Activated CD4-positive, alpha-beta T cell treated with anti-CD3 and anti-CD28 coated beads, Interleukin-2, amount 10 ng/mL, durations not matched to agents 7 days and 5 days (primary cell): ENCODE results near the gene LPCAT2. TPM values are rescaled to one million over a fixed set of nuclear protein-coding genes. Genes with fewer than 3 reads are reported as not detected.

Experiments
- CTCF ChIA-PET: fragments of 350-600 bp; sonication (Branson Sonifier 250); formaldehyde crosslinking; loops from one replicate; lab custom pipeline; 2021; ENCODE audit warnings: antibody characterized with exemption; lab: Charles Lee
- POLR2A ChIA-PET: fragments of 350-600 bp; sonication (Branson Sonifier 250); formaldehyde crosslinking; loops from one replicate; lab custom pipeline; 2021; ENCODE audit warnings: antibody characterized with exemption; lab: Charles Lee
- DNase-seq: peaks from one replicate; pipeline ENCODE4 v3.0.0-alpha.2; 2020
- H3K27ac Mint-ChIP-seq: one replicate; pipeline ENCODE4 v1.8.0; 2021; ENCODE audit warnings: mild to moderate bottlenecking, moderate library complexity, mixed read lengths
- H3K27me3 Mint-ChIP-seq: one replicate; pipeline ENCODE4 v1.8.0; 2021; ENCODE audit warnings: mixed read lengths
- H3K36me3 Mint-ChIP-seq: one replicate; pipeline ENCODE4 v1.8.0; 2021; ENCODE audit warnings: low read depth, mixed read lengths
- H3K4me1 Mint-ChIP-seq: one replicate; pipeline ENCODE4 v1.8.0; 2021; ENCODE audit warnings: mixed read lengths
- H3K4me3 Mint-ChIP-seq: one replicate; pipeline ENCODE4 v1.8.0; 2021; ENCODE audit warnings: mild to moderate bottlenecking, moderate library complexity, mixed read lengths
- H3K9me3 Mint-ChIP-seq: one replicate; pipeline ENCODE4 v1.8.0; 2021; ENCODE audit warnings: mixed read lengths
- total RNA-seq, 2 experiments: library from RNA; stranded (reverse); gene quantifications; one replicate each; pipeline ENCODE4 v1.2.3, GENCODE V29; 2021

Gene LPCAT2
- total RNA-seq, 2 experiments from 2014 or later, result 0.30 to 0.87 TPM

DNA sequence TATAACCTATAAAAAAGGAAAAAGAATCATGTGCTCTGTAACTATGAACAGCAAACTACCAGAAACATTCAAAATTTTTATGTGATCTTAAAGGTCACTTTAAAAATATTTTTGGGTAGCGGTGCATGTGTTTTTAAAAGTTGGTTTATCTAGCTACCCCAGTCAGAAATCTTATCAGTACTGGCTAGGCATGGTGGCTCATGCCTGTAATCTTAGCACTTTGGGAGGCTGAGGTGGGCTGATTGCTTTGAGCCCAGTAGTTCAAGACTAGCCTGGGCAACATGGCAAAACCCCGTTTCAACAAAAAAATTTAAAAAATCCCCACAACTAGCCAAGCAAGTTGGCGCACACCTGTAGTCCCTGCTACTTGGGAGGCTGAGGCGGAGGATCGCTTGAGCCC, 61.3 kb downstream of the LPCAT2 start:
- Mint-ChIP-seq H3K9me3 (no peaks in the 10 kb centered on the region), H3K27ac (no peak overlapping the region), H3K27me3 (peaks cover 9% of the 10 kb centered on the region), H3K4me3 (no peak overlapping the region), H3K4me1 (no peaks in the 10 kb centered on the region), H3K36me3 (no peaks in the 10 kb centered on the region)
- ChIA-PET CTCF (no interaction called here), POLR2A (no interaction called here)
- DNase-seq, result no peak

DNA sequence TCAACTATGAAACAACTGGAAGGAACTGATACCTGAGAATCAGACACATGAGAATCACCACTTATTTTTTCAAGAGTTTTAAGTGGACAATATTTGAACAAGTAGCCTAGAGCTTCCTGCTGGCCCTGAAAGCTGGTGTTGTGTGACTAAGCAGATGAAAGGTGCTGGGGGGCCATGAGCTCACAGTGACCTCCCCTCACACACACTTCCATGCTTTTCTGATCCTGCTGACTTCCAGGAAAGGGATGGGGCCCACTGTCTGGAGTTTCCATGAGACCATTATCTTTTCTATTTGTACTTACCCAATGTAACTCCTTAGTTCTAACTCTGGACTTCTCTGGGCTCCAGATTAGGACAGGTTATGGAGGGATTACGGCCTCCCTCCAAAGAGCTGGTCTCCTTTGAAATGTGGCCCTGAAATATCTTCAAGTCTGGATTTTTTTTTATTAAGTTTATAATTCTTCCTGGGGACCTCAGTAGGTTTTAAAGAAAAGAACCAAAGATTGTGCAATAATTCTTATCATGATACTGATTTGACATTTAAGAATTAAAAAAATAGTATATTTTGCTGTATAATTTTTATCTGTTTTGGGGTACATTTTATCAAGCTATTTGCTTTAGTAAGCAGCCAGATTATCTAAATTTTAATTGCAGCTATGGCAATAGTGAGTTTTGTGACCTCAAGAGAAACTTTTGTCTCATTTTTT, 62.5 kb downstream of the LPCAT2 start:
- DNase-seq, result no peak
- POLR2A ChIA-PET, result no interaction called here
- no peaks in the 10 kb centered on the region for H3K9me3 Mint-ChIP-seq
- CTCF ChIA-PET, result no interaction called here
- no peaks in the 10 kb centered on the region for H3K36me3 Mint-ChIP-seq
- H3K27me3 Mint-ChIP-seq, result peaks cover 9% of the 10 kb centered on the region
- no peak overlapping the region for H3K4me3 Mint-ChIP-seq
- no peak overlapping the region for H3K27ac Mint-ChIP-seq
- no peaks in the 10 kb centered on the region for H3K4me1 Mint-ChIP-seq

- Mint-ChIP-seq H3K9me3 (no peaks in the 10 kb centered on the region), H3K36me3 (no peaks in the 10 kb centered on the region), H3K4me1 (no peaks in the 10 kb centered on the region), H3K27ac (no peak overlapping the region), H3K4me3 (no peak overlapping the region), H3K27me3 (peaks cover 9% of the 10 kb centered on the region)
- no peak for DNase-seq
- ChIA-PET POLR2A (no interaction called here), CTCF (interaction anchor here (1.1 kb wide), 1 partner anchor 10 kb away, joined by 3 read pairs; no protein-coding TSS in a partner anchor)
These were observed 63.6 kb downstream of the LPCAT2 start for GRCh38 chr16:55572439-55572838.

- DNase-seq, result no peak
- Mint-ChIP-seq H3K4me1 (no peaks in the 10 kb centered on the region), H3K9me3 (no peaks in the 10 kb centered on the region), H3K27me3 (peaks cover 3% of the 10 kb centered on the region), H3K4me3 (no peak overlapping the region), H3K27ac (no peak overlapping the region), H3K36me3 (no peaks in the 10 kb centered on the region)
- POLR2A ChIA-PET, result no interaction called here
- CTCF ChIA-PET, result interaction anchor here (0.5 kb wide), 1 partner anchor 511 kb away, joined by 5 read pairs; no protein-coding TSS in a partner anchor
These were observed 65.9 kb downstream of the LPCAT2 start for GRCh38 chr16:55574811-55575210.

DNA sequence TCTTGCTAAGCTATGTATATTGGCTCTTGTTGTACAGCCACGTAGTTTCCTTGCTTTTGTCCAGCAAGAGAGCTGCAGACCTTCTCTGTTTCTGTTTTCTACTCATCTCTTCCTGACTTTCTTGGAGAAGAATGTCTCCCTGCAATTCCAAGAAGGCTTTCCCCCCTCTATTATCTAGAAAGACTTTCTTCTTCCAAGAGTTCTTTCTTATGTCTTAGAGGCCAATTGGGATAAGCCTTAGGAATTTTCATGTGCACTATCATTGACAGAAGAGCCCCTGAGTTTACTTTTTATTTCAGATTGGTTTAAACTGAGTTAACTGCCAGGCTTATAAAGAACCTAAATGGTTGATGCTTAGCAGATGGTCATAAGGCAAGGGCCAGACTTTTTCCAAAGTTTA, 66.6 kb downstream of the LPCAT2 start:
- Mint-ChIP-seq H3K27ac (no peak overlapping the region), H3K4me3 (no peak overlapping the region), H3K36me3 (no peaks in the 10 kb centered on the region), H3K27me3 (peaks cover 3% of the 10 kb centered on the region), H3K9me3 (no peaks in the 10 kb centered on the region), H3K4me1 (no peaks in the 10 kb centered on the region)
- DNase-seq, result no peak
- ChIA-PET POLR2A (no interaction called here), CTCF (no interaction called here)

- CTCF ChIA-PET, result no interaction called here
These were observed 67.5 kb downstream of the LPCAT2 start for GRCh38 chr16:55576384-55576783.

DNA sequence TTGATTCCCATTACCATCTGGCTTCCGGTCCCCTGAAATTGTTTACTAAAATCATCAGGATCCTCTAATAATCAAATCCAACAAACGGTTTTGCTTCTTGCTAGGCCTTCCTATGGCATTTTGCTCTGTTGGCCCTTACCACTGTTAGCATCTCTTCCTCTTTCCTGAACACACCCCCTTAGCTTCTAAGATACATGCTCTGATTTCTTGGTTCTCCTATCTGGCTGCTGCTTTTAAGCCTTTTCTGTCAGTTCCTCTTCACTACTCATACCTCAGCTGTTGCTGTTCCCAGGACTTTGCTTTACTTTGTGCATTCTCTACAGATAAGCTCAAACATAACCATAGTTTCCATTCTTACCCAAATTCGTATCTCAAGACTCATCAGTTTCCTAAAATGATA, 69.0 kb downstream of the LPCAT2 start:
- no peak overlapping the region for H3K4me3 Mint-ChIP-seq
- H3K27me3 Mint-ChIP-seq, result no peaks in the 10 kb centered on the region
- POLR2A ChIA-PET, result no interaction called here
- H3K9me3 Mint-ChIP-seq, result no peaks in the 10 kb centered on the region
- no peaks in the 10 kb centered on the region for H3K4me1 Mint-ChIP-seq
- CTCF ChIA-PET, result no interaction called here
- no peak for DNase-seq
- H3K36me3 Mint-ChIP-seq, result no peaks in the 10 kb centered on the region
- H3K27ac Mint-ChIP-seq, result no peak overlapping the region

More at GRCh38 chr16:55576384-55576783, 67.5 kb downstream of the LPCAT2 start:
- no peaks in the 10 kb centered on the region for H3K36me3 Mint-ChIP-seq
- no peak for DNase-seq
- H3K4me3 Mint-ChIP-seq, result no peak overlapping the region
- POLR2A ChIA-PET, result no interaction called here
- H3K4me1 Mint-ChIP-seq, result no peaks in the 10 kb centered on the region
- no peak overlapping the region for H3K27ac Mint-ChIP-seq
- no peaks in the 10 kb centered on the region for H3K9me3 Mint-ChIP-seq
- H3K27me3 Mint-ChIP-seq, result peaks cover 3% of the 10 kb centered on the region

GRCh38 chr16:55585631-55586030, 76.8 kb downstream of the LPCAT2 start:
- no peaks in the 10 kb centered on the region for H3K36me3 Mint-ChIP-seq
- H3K27ac Mint-ChIP-seq, result no peak overlapping the region
- DNase-seq, result no peak
- POLR2A ChIA-PET, result no interaction called here
- peaks cover 7% of the 10 kb centered on the region for H3K27me3 Mint-ChIP-seq
- CTCF ChIA-PET, result no interaction called here
- no peaks in the 10 kb centered on the region for H3K9me3 Mint-ChIP-seq
- H3K4me1 Mint-ChIP-seq, result no peaks in the 10 kb centered on the region
- H3K4me3 Mint-ChIP-seq, result no peak overlapping the region

DNA sequence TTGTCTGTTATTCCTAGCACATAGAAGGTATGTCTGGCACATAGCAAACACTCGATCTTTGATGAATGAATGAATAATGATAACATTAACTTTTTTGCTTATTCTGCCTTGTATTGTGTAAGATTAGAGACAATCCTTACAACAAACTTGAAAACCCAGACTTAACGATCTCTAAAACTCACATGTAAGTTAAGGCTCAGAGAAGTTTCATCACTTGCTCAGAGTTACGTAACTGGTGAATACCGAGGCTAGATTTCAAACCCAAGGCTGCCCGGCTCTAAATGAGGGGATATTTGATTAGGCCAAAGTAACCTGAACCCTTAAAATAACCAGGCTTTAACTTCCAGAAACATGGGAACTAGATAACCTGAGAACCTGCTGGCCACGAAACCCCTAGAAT, 79.9 kb downstream of the LPCAT2 start:
- H3K27me3 Mint-ChIP-seq, result peaks cover 9% of the 10 kb centered on the region
- H3K4me1 Mint-ChIP-seq, result no peaks in the 10 kb centered on the region
- H3K27ac Mint-ChIP-seq, result no peak overlapping the region
- DNase-seq, result no peak
- ChIA-PET POLR2A (no interaction called here), CTCF (no interaction called here)
- no peak overlapping the region for H3K4me3 Mint-ChIP-seq
- no peaks in the 10 kb centered on the region for H3K9me3 Mint-ChIP-seq
- no peaks in the 10 kb centered on the region for H3K36me3 Mint-ChIP-seq

- ChIA-PET POLR2A (no interaction called here), CTCF (no interaction called here)
- no peaks in the 10 kb centered on the region for H3K9me3 Mint-ChIP-seq
- no peak for DNase-seq
- no peak overlapping the region for H3K27ac Mint-ChIP-seq
- H3K4me1 Mint-ChIP-seq, result no peaks in the 10 kb centered on the region
- no peaks in the 10 kb centered on the region for H3K36me3 Mint-ChIP-seq
- H3K27me3 Mint-ChIP-seq, result peaks cover 23% of the 10 kb centered on the region
- no peak overlapping the region for H3K4me3 Mint-ChIP-seq
These were observed 83.4 kb downstream of the LPCAT2 start for GRCh38 chr16:55592306-55592705.

GRCh38 chr16:55597928-55598327, 89.1 kb downstream of the LPCAT2 start:
- Mint-ChIP-seq H3K27ac (no peak overlapping the region), H3K36me3 (no peaks in the 10 kb centered on the region), H3K4me3 (no peak overlapping the region), H3K9me3 (no peaks in the 10 kb centered on the region), H3K27me3 (peaks cover 16% of the 10 kb centered on the region), H3K4me1 (no peaks in the 10 kb centered on the region)
- DNase-seq, result no peak
- ChIA-PET POLR2A (no interaction called here), CTCF (no interaction called here)

- DNase-seq, result no peak
- Mint-ChIP-seq H3K4me3 (no peak overlapping the region), H3K27me3 (peaks cover 11% of the 10 kb centered on the region), H3K36me3 (no peaks in the 10 kb centered on the region), H3K9me3 (no peaks in the 10 kb centered on the region), H3K4me1 (no peaks in the 10 kb centered on the region), H3K27ac (no peak overlapping the region)
- ChIA-PET CTCF (no interaction called here), POLR2A (no interaction called here)
These were observed 97.0 kb downstream of the LPCAT2 start for GRCh38 chr16:55605754-55606336.

- no peak overlapping the region for H3K4me3 Mint-ChIP-seq
- H3K27ac Mint-ChIP-seq, result no peak overlapping the region
- H3K36me3 Mint-ChIP-seq, result no peaks in the 10 kb centered on the region
- ChIA-PET CTCF (no interaction called here), POLR2A (no interaction called here)
- DNase-seq, result no peak
- H3K9me3 Mint-ChIP-seq, result no peaks in the 10 kb centered on the region
- H3K27me3 Mint-ChIP-seq, result peaks cover 13% of the 10 kb centered on the region
- H3K4me1 Mint-ChIP-seq, result no peaks in the 10 kb centered on the region
These were observed 104.9 kb downstream of the LPCAT2 start for GRCh38 chr16:55613613-55614335.
